Skin of body (tissue), 2 donors: ENCODE data around the gene ARHGEF4. TPM values are rescaled to one million over a fixed set of nuclear protein-coding genes. Genes with fewer than 3 reads are reported as not detected.

Experiments used
- DNase-seq: peaks from one replicate; lab custom pipeline; 2025; lab: John Stamatoyannopoulos, UW
- total RNA-seq: library from RNA; depleted of rRNA; stranded (reverse); fragments of >200 nt; gene quantifications from one replicate; pipeline ENCODE4 v1.2.3, GENCODE V29; 2014

Gene ARHGEF4
- total RNA-seq, 1 donor from 2014 or later = 19.9 TPM

DNA sequence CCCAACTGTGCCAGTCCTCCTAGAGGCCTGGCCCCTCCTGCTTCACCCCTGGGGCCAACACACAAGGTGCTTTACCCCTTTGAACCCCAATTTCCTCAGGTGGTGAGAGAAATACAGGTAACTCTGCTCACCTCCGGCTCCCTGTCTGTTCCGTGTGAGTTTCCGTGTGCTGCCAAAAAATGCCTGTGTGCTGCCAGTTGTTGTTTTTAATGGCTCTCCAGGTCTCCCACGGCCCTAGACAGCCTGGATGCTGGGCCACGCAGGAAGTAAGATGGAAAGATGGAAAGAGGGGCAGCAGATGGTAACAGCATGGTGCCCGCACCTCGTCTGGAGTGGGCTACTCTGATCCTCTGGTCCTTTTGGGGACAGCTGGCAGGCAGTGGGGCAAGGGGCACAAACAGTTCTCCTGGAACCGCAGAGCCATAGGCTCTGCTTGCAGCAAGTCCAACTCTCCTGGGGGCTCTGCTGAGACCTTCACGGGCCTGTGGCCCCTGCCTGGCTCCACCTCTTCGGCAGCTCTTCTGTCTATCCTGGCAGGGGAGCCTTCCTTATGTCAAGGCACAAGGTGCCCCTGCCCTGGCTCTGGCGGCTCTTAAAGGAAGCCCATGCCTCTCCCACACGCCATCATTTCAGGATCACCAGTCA, 4.3 kb upstream of the ARHGEF4 start:
- no peak for DNase-seq

DNA sequence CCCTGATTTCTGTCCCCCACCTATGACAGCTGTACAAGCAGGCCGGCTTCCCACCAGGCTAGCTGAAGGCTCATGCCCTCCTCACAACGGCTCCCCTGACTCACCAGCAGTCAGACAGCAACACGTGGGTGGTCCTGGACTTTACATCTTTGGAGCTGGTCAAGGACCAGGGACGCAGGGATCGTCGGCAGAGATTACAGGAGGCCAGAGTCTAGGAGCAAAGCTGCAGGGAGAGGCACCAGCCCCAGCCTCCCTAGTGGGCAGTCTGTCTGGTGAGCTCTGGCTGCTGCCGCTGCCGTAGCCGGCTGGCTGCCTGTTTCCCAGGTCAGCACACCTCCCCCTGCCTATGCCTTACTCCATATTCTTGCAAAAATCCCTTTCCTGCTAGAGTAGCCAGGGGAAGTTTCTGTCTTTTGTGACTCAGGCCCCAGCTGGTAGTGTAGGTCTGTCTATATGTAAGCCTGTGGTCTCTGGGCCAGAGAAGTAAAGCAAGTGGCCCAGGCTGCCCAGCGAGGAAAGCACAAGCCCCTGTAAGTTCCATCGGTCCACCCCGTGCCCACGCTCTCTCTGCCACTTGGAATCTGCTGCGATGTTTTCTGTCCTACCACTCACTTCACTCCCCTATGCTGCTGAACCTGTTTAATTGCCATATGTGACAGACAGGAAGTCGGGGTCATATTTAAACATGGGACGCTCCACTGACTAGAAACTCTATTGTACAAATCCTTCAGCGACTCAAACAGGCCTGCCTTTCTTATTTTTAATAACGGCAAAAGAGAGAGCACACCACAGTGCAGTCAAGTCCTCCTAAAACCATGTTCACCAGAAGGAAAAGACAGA, 2.4 kb upstream of the ARHGEF4 start:
- DNase-seq = no peak

GRCh38 chr2:130834931-130835765, 1.6 kb upstream of the ARHGEF4 start:
- no peak for DNase-seq

DNA sequence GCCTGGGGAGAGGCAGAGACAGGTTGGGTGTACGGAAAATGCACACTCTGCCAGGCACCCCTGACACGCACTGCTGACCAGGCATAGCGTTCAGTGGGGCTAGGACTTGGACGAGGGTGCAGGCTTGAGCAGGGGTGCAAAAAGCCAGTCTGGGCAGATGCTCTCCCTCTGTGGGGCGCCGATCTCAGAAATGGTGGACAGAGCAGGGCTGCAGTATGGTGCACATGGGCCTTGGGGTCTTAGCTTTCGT, 1.0 kb upstream of the ARHGEF4 start:
- no peak for DNase-seq

- DNase-seq = no peak
These were observed 579 bp downstream of the ARHGEF4 start for GRCh38 chr2:130837175-130837810.

DNA sequence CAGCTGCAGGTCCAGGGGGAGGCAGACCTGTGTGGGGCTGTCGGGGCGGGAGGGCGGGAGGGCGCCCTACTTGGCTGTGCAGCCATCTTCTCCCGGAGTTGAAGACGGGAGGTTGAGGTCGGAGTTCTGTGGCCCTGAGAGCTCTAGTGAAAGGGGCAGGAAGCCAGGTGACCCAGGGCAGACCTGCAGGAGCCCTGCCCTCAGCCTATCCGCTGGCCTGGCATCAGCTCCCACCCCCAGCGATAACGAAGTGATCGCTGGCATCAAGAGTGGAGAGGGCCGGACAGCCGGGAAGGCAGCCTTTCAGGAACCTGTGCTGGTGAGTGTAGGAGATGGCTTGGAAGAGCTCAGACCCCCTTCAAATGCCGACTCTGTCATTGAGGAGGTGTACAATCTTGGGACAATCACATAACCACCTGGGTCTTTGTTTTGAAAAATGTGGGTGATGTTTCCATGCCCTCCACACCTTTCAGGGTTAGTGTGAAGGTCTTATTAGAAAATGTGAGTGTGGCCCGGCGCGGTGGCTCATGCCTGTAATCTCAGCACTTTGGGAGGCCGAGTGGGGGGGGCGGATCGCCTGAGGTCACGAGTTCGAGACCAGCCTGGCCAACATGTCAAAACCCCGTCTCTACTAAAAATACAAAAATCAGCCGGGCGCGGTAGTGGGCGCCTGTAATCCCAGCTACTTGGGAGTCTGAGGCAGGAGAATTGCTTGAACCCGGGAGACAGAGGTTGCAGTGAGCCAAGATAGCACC, 1.3 kb downstream of the ARHGEF4 start:
- no peak for DNase-seq

- DNase-seq = no peak
These were observed 2.5 kb downstream of the ARHGEF4 start for GRCh38 chr2:130839011-130839780.

GRCh38 chr2:130840506-130840905, 3.8 kb downstream of the ARHGEF4 start:
- DNase-seq = no peak

- DNase-seq = no peak
These were observed 5.1 kb downstream of the ARHGEF4 start for GRCh38 chr2:130841741-130842365.

DNA sequence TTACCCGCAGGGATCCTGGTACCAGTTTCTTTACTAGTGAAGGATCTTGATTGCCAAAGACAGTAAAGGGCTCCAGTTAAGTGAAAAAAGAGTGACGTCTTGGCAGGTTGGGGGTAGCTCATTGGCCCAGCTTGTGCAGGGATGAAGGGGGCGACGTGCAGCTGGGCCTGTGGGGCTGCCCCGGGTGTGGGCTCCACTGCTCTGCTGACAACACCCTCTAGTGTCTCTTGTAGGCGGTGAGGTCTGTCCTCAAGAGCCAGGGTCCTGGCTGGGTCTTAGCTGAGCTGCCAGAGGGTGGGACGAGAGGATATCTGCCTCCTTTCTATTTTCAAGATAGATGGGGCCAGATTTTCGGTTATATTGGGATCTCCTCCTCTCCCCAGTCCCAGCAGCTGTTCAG, 6.1 kb downstream of the ARHGEF4 start:
- no peak for DNase-seq

DNA sequence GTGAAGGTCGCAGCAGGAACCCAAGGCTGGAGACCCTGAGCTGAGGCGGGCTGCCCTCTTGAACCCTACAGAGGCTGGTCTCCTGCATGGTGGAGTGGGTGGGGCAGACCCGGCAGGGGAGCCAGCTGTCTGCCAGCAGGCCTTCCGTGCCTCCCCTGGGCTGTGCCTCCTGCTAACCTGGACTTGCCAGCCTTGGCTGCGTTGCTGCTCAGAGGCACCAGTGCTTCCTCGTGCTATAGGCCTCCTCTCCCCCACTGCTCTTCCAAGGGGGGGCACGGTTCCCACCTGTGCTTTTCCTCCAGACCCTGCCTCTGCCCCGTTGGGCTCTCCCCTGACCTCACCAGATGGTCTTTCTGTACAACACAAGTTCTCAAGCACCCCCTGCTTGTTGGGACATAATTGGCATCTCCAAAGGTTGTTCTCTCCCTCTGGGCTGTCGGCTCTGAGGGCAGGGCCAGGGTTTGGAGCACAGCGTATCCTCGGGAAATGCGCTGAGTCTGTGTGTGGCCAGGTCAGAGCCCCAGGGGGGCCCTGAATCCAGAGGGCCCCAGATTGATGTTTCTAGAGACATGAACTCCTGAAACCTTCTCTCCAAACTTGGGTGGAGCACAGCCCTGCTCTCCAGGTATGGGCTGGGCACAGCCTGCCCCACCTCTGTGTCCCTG, 6.7 kb downstream of the ARHGEF4 start:
- no peak for DNase-seq

GRCh38 chr2:130844161-130844560, 7.4 kb downstream of the ARHGEF4 start:
- no peak for DNase-seq

DNA sequence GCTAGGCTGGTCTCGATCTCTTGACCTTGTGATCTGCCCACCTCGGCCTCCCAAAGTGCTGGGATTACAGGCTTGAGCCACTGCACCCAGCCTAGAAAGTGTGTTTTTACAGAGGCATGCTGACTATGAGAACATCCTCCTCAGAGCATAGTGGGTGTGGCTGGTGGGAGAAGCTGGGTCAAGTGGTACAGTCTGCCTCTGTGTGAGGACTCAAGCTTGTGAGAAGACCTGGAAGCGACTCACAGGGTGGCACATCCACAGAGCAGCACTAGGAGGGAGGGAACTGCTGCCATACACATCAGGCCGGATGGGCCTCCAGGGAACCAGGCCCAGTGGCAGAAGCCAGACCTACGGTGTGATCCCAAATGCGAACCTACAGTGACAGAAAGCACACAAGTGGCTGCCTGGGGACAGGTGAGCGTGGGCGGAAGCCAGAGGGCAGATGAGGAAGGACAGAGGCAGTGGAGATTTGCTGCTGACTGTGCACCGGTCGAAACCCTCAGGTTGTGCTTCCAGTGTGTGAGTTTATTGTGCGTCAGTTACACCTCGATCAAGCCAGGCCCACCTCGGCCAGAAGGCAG, 8.9 kb downstream of the ARHGEF4 start:
- DNase-seq = no peak

- no peak for DNase-seq
These were observed 9.5 kb downstream of the ARHGEF4 start for GRCh38 chr2:130846233-130846632.

- DNase-seq = no peak
These were observed 10.1 kb downstream of the ARHGEF4 start for GRCh38 chr2:130846686-130847375.

- no peak for DNase-seq
These were observed 11.2 kb downstream of the ARHGEF4 start for GRCh38 chr2:130847776-130848525.

- no peak for DNase-seq
These were observed 12.0 kb downstream of the ARHGEF4 start for GRCh38 chr2:130848526-130849210.
